K562 (cell line): ENCODE data around the gene TBC1D10A. TPM values are rescaled to one million over a fixed set of nuclear protein-coding genes. Genes with fewer than 3 reads are reported as not detected.

Experiments
- ATAC-seq: fragments of 200-7000 bp; cut with Tn5 transposase; 3 replicates; pipeline ENCODE4 v1.9.1; 2020; ENCODE audit warnings: moderate library complexity
- BruUV-seq: library from RNA; stranded (reverse); fragments of 400-500 nt; replicated peaks from 2 replicates; lab custom pipeline; 2021; lab: Mats Ljungman, UMichigan
- CTCF ChIA-PET: fragments of 300-600 bp; formaldehyde crosslinking; extraction: SDS; loops from one replicate; lab custom pipeline; 2021; ENCODE audit warnings: low intra/inter-chr PET ratio; lab: Yijun Ruan, JAX
- POLR2A ChIA-PET: fragments of 300-600, 350-650 bp; sonication (Branson Sonifier 250); formaldehyde crosslinking; extraction: SDS; loops from one replicate; lab custom pipeline; 2021; ENCODE audit warnings: antibody characterized with exemption, inconsistent platforms; lab: Yijun Ruan, JAX
- DNase-seq, 4 experiments: peaks; one replicate each; pipeline versions ENCODE4 v3.0.0 to v3.0.0-alpha.2; 2011 to 2018; ENCODE audit warnings: low spot score in 3 of 4, mixed read lengths in 3 of 4; ENCODE audit errors: extremely low read depth in 1 of 4
- FAIRE-seq: peaks from 2 replicates; lab custom pipeline; 2011; peaks lifted over from hg19 to GRCh38; lab: Jason Lieb, UNC
- H2AFZ ChIP-seq: 2 replicates; pipeline ENCODE4 v1.6.0; 2011; ENCODE audit warnings: low read depth, low read length, control low read depth, inconsistent platforms
- H3K27ac ChIP-seq: fragments of 200-600 bp; 3 replicates; pipeline ENCODE4 v1.8.0; 2011; ENCODE audit warnings: low read depth, mild to moderate bottlenecking, control low read depth, inconsistent platforms, low read length, moderate library complexity, mixed read lengths; ENCODE audit errors: extremely low read depth
- H3K27me3 ChIP-seq, 2 experiments: fragments of 300-600 bp in 1 of 2; 2 replicates in 1 of 2; 3 replicates in 1 of 2; pipeline versions ENCODE4 v1.6.0 to v1.8.0; 2011; ENCODE audit warnings: inconsistent platforms in 2 of 2, low read length in 2 of 2, mild to moderate bottlenecking in 1 of 2, mixed read lengths in 1 of 2, moderate library complexity in 1 of 2; ENCODE audit not compliant: control insufficient read depth in 2 of 2, insufficient read depth in 2 of 2
- H3K36me3 ChIP-seq: fragments of 300-600 bp; 3 replicates; pipeline ENCODE4 v1.8.0; 2011; ENCODE audit warnings: mild to moderate bottlenecking, low read length, inconsistent platforms; ENCODE audit not compliant: control insufficient read depth, insufficient read depth
- H3K4me1 ChIP-seq, 2 experiments: fragments of 200-600 bp in 1 of 2; replicated peaks in 1 of 2; 2 replicates in 1 of 2; 3 replicates in 1 of 2; pipeline versions ENCODE4 v1.5.1 to v1.8.0; 2011; ENCODE audit warnings: inconsistent platforms in 2 of 2, low read length in 2 of 2, mild to moderate bottlenecking in 1 of 2, mixed read lengths in 1 of 2, moderate library complexity in 1 of 2; ENCODE audit not compliant: control insufficient read depth in 2 of 2, insufficient read depth in 2 of 2
- H3K4me2 ChIP-seq: 2 replicates; pipeline ENCODE4 v1.6.1; 2011; ENCODE audit warnings: low read length, control low read depth, inconsistent platforms, mixed read lengths; ENCODE audit not compliant: insufficient read depth
- H3K4me3 ChIP-seq: fragments of 200-600 bp; sonication (generic), shearing (Covaris generic); 2 replicates; pipeline ENCODE4 v1.5.1; 2016; ENCODE audit warnings: control low read depth, inconsistent platforms
- H3K79me2 ChIP-seq: fragments of 200-600 bp; 3 replicates; pipeline ENCODE4 v1.8.0; 2011; ENCODE audit warnings: low read length, inconsistent platforms; ENCODE audit not compliant: control insufficient read depth, insufficient read depth
- H3K9ac ChIP-seq, 2 experiments: 2 replicates each; pipeline versions ENCODE4 v1.6.0 to v1.6.1; 2011; ENCODE audit warnings: low read depth in 2 of 2, low read length in 2 of 2, control low read depth in 1 of 2, inconsistent platforms in 1 of 2, mild to moderate bottlenecking in 1 of 2, mixed read lengths in 1 of 2; ENCODE audit not compliant: insufficient read depth in 1 of 2
- H3K9me1 ChIP-seq: one replicate; pipeline ENCODE4 v1.6.0; 2011; ENCODE audit warnings: inconsistent platforms, mild to moderate bottlenecking, low read length, moderate library complexity; ENCODE audit not compliant: control insufficient read depth, insufficient read depth
- H3K9me3 ChIP-seq: replicated peaks from 2 replicates; pipeline ENCODE4 v1.5.1; 2011; ENCODE audit warnings: low read depth, low read length, inconsistent platforms; ENCODE audit not compliant: control insufficient read depth, insufficient read depth
- H4K20me1 ChIP-seq: replicated peaks from 2 replicates; pipeline ENCODE4 v1.6.1; 2011; ENCODE audit warnings: low read length, inconsistent platforms, mixed read lengths; ENCODE audit not compliant: control insufficient read depth, insufficient read depth
- ATF3 ChIP-seq, 2 experiments: fragments of 450-650 bp in 1 of 2; sonication (generic) in 1 of 2; formaldehyde crosslinking in 1 of 2; IDR thresholded peaks in 1 of 2; conservative IDR thresholded peaks in 1 of 2; 2 replicates each; pipeline versions ENCODE4 v1.6.1 to v1.8.1; 2016 to 2023; ENCODE audit warnings: mild to moderate bottlenecking in 2 of 2, moderate library complexity in 2 of 2, inconsistent platforms in 1 of 2, missing genetic modification reagents in 1 of 2
- ATF7 ChIP-seq: fragments of 450-650 bp; IDR thresholded peaks from 2 replicates; pipeline ENCODE4 v1.7.1; 2014; ENCODE audit warnings: mild to moderate bottlenecking, moderate library complexity
- BCOR ChIP-seq: fragments of 450-650 bp; IDR thresholded peaks from 2 replicates; pipeline ENCODE4 v1.6.1; 2016
- BRD9 ChIP-seq: fragments of 450-650 bp; IDR thresholded peaks from 2 replicates; pipeline ENCODE4 v1.6.1; 2018; ENCODE audit warnings: low read depth; ENCODE audit not compliant: partially characterized antibody
- KDM1A ChIP-seq, 2 experiments: fragments of 450-650 bp; IDR thresholded peaks; 2 replicates each; pipeline ENCODE4 v1.6.1; 2016; ENCODE audit warnings: mild to moderate bottlenecking in 2 of 2
- MCM5 ChIP-seq: fragments of 450-650 bp; IDR thresholded peaks from 2 replicates; pipeline ENCODE4 v1.6.1; 2016; ENCODE audit warnings: low read depth
- RBM25 ChIP-seq: fragments of 200-400 bp; formaldehyde crosslinking; IDR thresholded peaks from 2 replicates; pipeline ENCODE4 v1.6.1; 2018; ENCODE audit warnings: low read length, low read depth, moderate library complexity; ENCODE audit not compliant: severe bottlenecking
- RCOR1 ChIP-seq, 2 experiments: IDR thresholded peaks; 2 replicates each; pipeline ENCODE4 v1.6.1; 2012; ENCODE audit warnings: low read depth in 2 of 2, low read length in 2 of 2, borderline replicate concordance in 1 of 2, improper control_type of control experiment in 1 of 2
- SMARCA5 ChIP-seq: fragments of 450-650 bp; IDR thresholded peaks from 2 replicates; pipeline ENCODE4 v1.6.1; 2016
- ZFP36 ChIP-seq: fragments of 150-350 bp; IDR thresholded peaks from 2 replicates; pipeline ENCODE4 v1.6.1; 2018; ENCODE audit warnings: low read length, low read depth; ENCODE audit not compliant: partially characterized antibody
- WGBS: fragments of 100-300 bp; shearing (Covaris generic); methylation state at CpG from one replicate; pipeline ENCODE4 v1.1.6; 2016; ENCODE audit warnings: low coverage, mixed read lengths; ENCODE audit not compliant: insufficient coverage; ENCODE audit errors: missing lambda C conversion rate; 5-methylcytosine and 5-hydroxymethylcytosine counted together
- in situ Hi-C: fragments of 300-500 bp; cut with MboI; formaldehyde crosslinking; loops from 4 replicates; pipeline ENCODE4 v1.15.0; 2018; ENCODE audit warnings: inconsistent platforms, mixed read lengths
- intact Hi-C: fragments of 100-400 bp; cut with micrococcal nuclease; formaldehyde crosslinking; loops from 2 replicates; pipeline ENCODE4 v1.14.2; 2022
- polyA plus RNA-seq, 8 experiments: library from polyadenylated mRNA; depleted of rRNA in 4 of 8; stranded (reverse) in 5 of 8; unstranded in 3 of 8; fragments of >200 nt; fragmentation: Nextera tagmentation in 2 of 8; fragmentation: Illumina TruSeq in 1 of 8; extraction: Ambion mirVana in 2 of 8; extraction: Trizol in 1 of 8; gene quantifications; 2 replicates each; pipeline versions ENCODE4 v1.2.1 to v1.2.3, GENCODE V29; 2011 to 2014; ENCODE audit warnings: inconsistent platforms in 1 of 8, missing spikeins in 1 of 8
- total RNA-seq, 7 experiments: library from RNA; depleted of rRNA in 6 of 7; stranded (reverse); fragments of >200 nt in 6 of 7; fragmentation: Illumina TruSeq in 2 of 7; extraction: Trizol in 2 of 7; gene quantifications; 2 replicates each; pipeline versions ENCODE4 v1.2.1 to v1.2.3, GENCODE V29; 2011 to 2021; ENCODE audit warnings: low replicate concordance in 1 of 7

The TBC1D10A gene
- total and polyA plus RNA-seq, 9 of the 15 experiments (the other 6 are each of a cell fraction or from before 2014, with no cell fraction given) = 0.13 to 10.4 (median 4.6) TPM

- DNase-seq (no peak), FAIRE-seq (no peak), ATAC-seq (no peak)
- no peaks in the 10 kb centered on the region; the same call in 1 of the 2 replicates for H4K20me1 ChIP-seq
- H3K9me1 ChIP-seq = no peaks in the 10 kb centered on the region
- no peak within 1 kb of the TSS for H3K4me3 ChIP-seq
- no peaks in the 10 kb centered on the region for H3K27me3 ChIP-seq
- H3K9me3 ChIP-seq = no peaks in the 10 kb centered on the region
- no TSS peak for BruUV-seq
- peak within 1 kb of the TSS; percentile 51; the same call in 1 of the 2 replicates for H2AFZ ChIP-seq
- H3K27ac ChIP-seq = no peak within 1 kb of the TSS
- no peak within 1 kb of the TSS for H3K4me2 ChIP-seq
- in situ Hi-C loops = loop anchor here (5.0 kb wide), 1 partner anchor 126 kb away; no protein-coding TSS in a partner anchor
- H3K9ac ChIP-seq = 0 out of 4 replicates have a peak within 1 kb of the TSS, but pooled peaks of 1 of the 2 experiments have one; percentile 35
- peak; percentile 96 for TF ChIP-seq SMARCA5
- no peak for TF ChIP-seq BRD9
- peak; percentile 45 to 77; a peak in 3 of 4 replicates for TF ChIP-seq KDM1A (IDR thresholded peaks at IDR 0.05)
- TF ChIP-seq MCM5 = no peak
- TF ChIP-seq BCOR = peak; percentile 91
- TF ChIP-seq ATF3 (IDR thresholded peaks at IDR 0.05) = 0 out of 2 replicates have a peak, but pooled peaks have one; percentile 13
- no peak for TF ChIP-seq ATF3 (CRISPR knock-in tag; conservative IDR thresholded peaks at IDR 0.05)
- peak in 1 of 2 experiments; percentile 12; a peak in 1 of 4 replicates for TF ChIP-seq RCOR1 (IDR thresholded peaks at IDR 0.05; ENCODE audit: borderline replicate concordance in 1 of 2, low read depth in 2 of 2, low read length in 2 of 2)
- TF ChIP-seq RBM25 = peak; percentile 75
- peak; percentile 99 for TF ChIP-seq ZFP36
- TF ChIP-seq ATF7 = peak; percentile 54
- ChIA-PET POLR2A (no interaction called here), CTCF (interaction anchor here (0.7 kb wide), 1 partner anchor 155 kb away, joined by 7 read pairs; no protein-coding TSS in a partner anchor)
- H3K36me3 ChIP-seq = no peaks in the 10 kb centered on the region
- H3K4me1 ChIP-seq = peaks cover 2 to 53% of the 10 kb centered on the region in 2 experiments; a peak in 4 of 5 replicates
- 55% methylated on average over 9 of the region's 35 CpGs for WGBS
- intact Hi-C loops = no loop called here
- H3K79me2 ChIP-seq = no peaks in the 10 kb centered on the region
Measured at GRCh38 chr22:30266445-30267381, 60.0 kb downstream of the TBC1D10A start, which contains the start of gene OSM. TSS of gene OSM (minus strand) at chr22:30266851. CDS start at chr22:30266799, 52 bp downstream.
